ENCODE results near the gene SETD7.

- no peak for TF ChIP-seq TAF1 (IDR thresholded peaks at IDR 0.05; ENCODE audit: borderline replicate concordance, insufficient read depth, low read length)
- TF ChIP-seq, protein P1, sequence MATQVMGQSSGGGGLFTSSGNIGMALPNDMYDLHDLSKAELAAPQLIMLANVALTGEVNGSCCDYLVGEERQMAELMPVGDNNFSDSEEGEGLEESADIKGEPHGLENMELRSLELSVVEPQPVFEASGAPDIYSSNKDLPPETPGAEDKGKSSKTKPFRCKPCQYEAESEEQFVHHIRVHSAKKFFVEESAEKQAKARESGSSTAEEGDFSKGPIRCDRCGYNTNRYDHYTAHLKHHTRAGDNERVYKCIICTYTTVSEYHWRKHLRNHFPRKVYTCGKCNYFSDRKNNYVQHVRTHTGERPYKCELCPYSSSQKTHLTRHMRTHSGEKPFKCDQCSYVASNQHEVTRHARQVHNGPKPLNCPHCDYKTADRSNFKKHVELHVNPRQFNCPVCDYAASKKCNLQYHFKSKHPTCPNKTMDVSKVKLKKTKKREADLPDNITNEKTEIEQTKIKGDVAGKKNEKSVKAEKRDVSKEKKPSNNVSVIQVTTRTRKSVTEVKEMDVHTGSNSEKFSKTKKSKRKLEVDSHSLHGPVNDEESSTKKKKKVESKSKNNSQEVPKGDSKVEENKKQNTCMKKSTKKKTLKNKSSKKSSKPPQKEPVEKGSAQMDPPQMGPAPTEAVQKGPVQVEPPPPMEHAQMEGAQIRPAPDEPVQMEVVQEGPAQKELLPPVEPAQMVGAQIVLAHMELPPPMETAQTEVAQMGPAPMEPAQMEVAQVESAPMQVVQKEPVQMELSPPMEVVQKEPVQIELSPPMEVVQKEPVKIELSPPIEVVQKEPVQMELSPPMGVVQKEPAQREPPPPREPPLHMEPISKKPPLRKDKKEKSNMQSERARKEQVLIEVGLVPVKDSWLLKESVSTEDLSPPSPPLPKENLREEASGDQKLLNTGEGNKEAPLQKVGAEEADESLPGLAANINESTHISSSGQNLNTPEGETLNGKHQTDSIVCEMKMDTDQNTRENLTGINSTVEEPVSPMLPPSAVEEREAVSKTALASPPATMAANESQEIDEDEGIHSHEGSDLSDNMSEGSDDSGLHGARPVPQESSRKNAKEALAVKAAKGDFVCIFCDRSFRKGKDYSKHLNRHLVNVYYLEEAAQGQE (IDR thresholded peaks at IDR 0.05; ENCODE audit: insufficient read depth in 1 of 2, low read depth in 2 of 2, low read length in 2 of 2), result no peak
Measured at GRCh38 chr4:139458543-139458942, 97.5 kb downstream of the SETD7 start.
